H9 (cell line): ENCODE data around the gene ABHD15. TPM values are rescaled to one million over a fixed set of nuclear protein-coding genes. Genes with fewer than 3 reads are reported as not detected.

Experiments used
- DNase-seq: peaks from one replicate; pipeline ENCODE4 v3.0.0-alpha.2; 2017
- H2AFZ ChIP-seq: one replicate; pipeline ENCODE4 v1.6.1; 2013; ENCODE audit warnings: mild to moderate bottlenecking, low read length, control low read depth, moderate library complexity
- H2AK5ac ChIP-seq: 2 replicates; pipeline ENCODE4 v1.6.1; 2013; ENCODE audit warnings: low read length, control low read depth, mixed read lengths; ENCODE audit not compliant: insufficient read length
- H2BK120ac ChIP-seq: one replicate; pipeline ENCODE4 v1.6.1; 2013; ENCODE audit warnings: low read depth, mild to moderate bottlenecking, low read length, control low read depth, inconsistent platforms; ENCODE audit not compliant: poor library complexity, severe bottlenecking
- H2BK12ac ChIP-seq: 2 replicates; pipeline ENCODE4 v1.6.1; 2013; ENCODE audit warnings: low read length, control low read depth, mixed read lengths, low read depth; ENCODE audit not compliant: insufficient read length
- H2BK15ac ChIP-seq: 2 replicates; pipeline ENCODE4 v1.6.1; 2013; ENCODE audit warnings: low read depth, low read length, control low read depth
- H2BK20ac ChIP-seq: one replicate; pipeline ENCODE4 v1.6.1; 2013; ENCODE audit warnings: low read depth, mild to moderate bottlenecking, low read length, control low read depth, inconsistent platforms; ENCODE audit not compliant: poor library complexity, severe bottlenecking
- H2BK5ac ChIP-seq: 2 replicates; pipeline ENCODE4 v1.6.1; 2013; ENCODE audit warnings: low read length, control low read depth, mixed read lengths; ENCODE audit not compliant: insufficient read length
- H3K14ac ChIP-seq: 2 replicates; pipeline ENCODE4 v1.6.1; 2013; ENCODE audit warnings: low read length, control low read depth; ENCODE audit not compliant: insufficient read depth
- H3K18ac ChIP-seq: 2 replicates; pipeline ENCODE4 v1.6.1; 2013; ENCODE audit warnings: low read depth, mild to moderate bottlenecking, mixed read lengths, low read length, control low read depth; ENCODE audit not compliant: insufficient read length
- H3K23ac ChIP-seq: 2 replicates; pipeline ENCODE4 v1.6.1; 2013; ENCODE audit warnings: low read length, control low read depth, mixed read lengths, low read depth; ENCODE audit not compliant: insufficient read length
- H3K23me2 ChIP-seq: 2 replicates; pipeline ENCODE4 v1.6.1; 2013; ENCODE audit warnings: low read depth, mild to moderate bottlenecking, mixed read lengths, low read length, control low read depth; ENCODE audit not compliant: insufficient read length, poor library complexity, severe bottlenecking
- H3K27ac ChIP-seq: 2 replicates; pipeline ENCODE4 v1.5.1; 2013; ENCODE audit warnings: low read length, control low read depth, mixed read lengths, low read depth; ENCODE audit not compliant: insufficient read length
- H3K27me3 ChIP-seq: 2 replicates; pipeline ENCODE4 v1.6.1; 2013; ENCODE audit warnings: low read length, control low read depth, inconsistent platforms; ENCODE audit not compliant: insufficient read depth
- H3K4ac ChIP-seq: 2 replicates; pipeline ENCODE4 v1.6.1; 2013; ENCODE audit warnings: low read depth, mild to moderate bottlenecking, control low read depth, inconsistent platforms, low read length, moderate library complexity
- H3K4me1 ChIP-seq: 2 replicates; pipeline ENCODE4 v1.6.1; 2013; ENCODE audit warnings: low read length, control low read depth, inconsistent platforms; ENCODE audit not compliant: insufficient read depth
- H3K4me2 ChIP-seq: 2 replicates; pipeline ENCODE4 v1.6.1; 2013; ENCODE audit warnings: low read length, control low read depth, mixed read lengths; ENCODE audit not compliant: insufficient read length, insufficient read depth
- H3K56ac ChIP-seq: 2 replicates; pipeline ENCODE4 v1.6.1; 2013; ENCODE audit warnings: low read depth, mild to moderate bottlenecking, mixed read lengths, low read length, control low read depth; ENCODE audit not compliant: insufficient read length
- H3K79me1 ChIP-seq: 2 replicates; pipeline ENCODE4 v1.6.1; 2013; ENCODE audit warnings: low read depth, mild to moderate bottlenecking, moderate library complexity, low read length, control low read depth, inconsistent platforms; ENCODE audit not compliant: insufficient read depth, poor library complexity, severe bottlenecking
- H3K79me2 ChIP-seq: 2 replicates; pipeline ENCODE4 v1.6.1; 2013; ENCODE audit warnings: low read length, control low read depth, inconsistent platforms; ENCODE audit not compliant: insufficient read depth
- H3K9ac ChIP-seq: 2 replicates; pipeline ENCODE4 v1.6.1; 2013; ENCODE audit warnings: low read length, control low read depth, mixed read lengths; ENCODE audit not compliant: insufficient read length; ENCODE audit errors: extremely low read depth
- H3K9me3 ChIP-seq: one replicate; pipeline ENCODE4 v1.6.1; 2013; ENCODE audit warnings: low read depth, low read length, inconsistent platforms; ENCODE audit not compliant: control insufficient read depth
- H3T11ph ChIP-seq: one replicate; pipeline ENCODE4 v1.6.1; 2013; ENCODE audit warnings: mild to moderate bottlenecking, low read length, control low read depth, inconsistent platforms
- H4K20me1 ChIP-seq: one replicate; pipeline ENCODE4 v1.6.1; 2013; ENCODE audit not compliant: control insufficient read depth, insufficient read length, insufficient read depth
- H4K5ac ChIP-seq: 2 replicates; pipeline ENCODE4 v1.6.1; 2013; ENCODE audit warnings: low read depth, mild to moderate bottlenecking, mixed read lengths, low read length, control low read depth; ENCODE audit not compliant: insufficient read length
- H4K8ac ChIP-seq: replicated peaks from 2 replicates; pipeline ENCODE4 v1.6.1; 2013; ENCODE audit warnings: low read length, control low read depth, mixed read lengths, low read depth; ENCODE audit not compliant: insufficient read length
- H4K91ac ChIP-seq: 2 replicates; pipeline ENCODE4 v1.6.1; 2013; ENCODE audit warnings: low read depth, mild to moderate bottlenecking, moderate library complexity, mixed read lengths, low read length, control low read depth; ENCODE audit not compliant: insufficient read length
- H3K27ac Mint-ChIP-seq, 3 experiments: 2 replicates in 2 of 3; 3 replicates in 1 of 3; pipeline ENCODE4 v1.8.0; 2020 to 2021; ENCODE audit warnings: mixed read lengths in 3 of 3, mild to moderate bottlenecking in 1 of 3, moderate library complexity in 1 of 3
- H3K27me3 Mint-ChIP-seq: 2 replicates; pipeline ENCODE4 v1.8.0; 2021; ENCODE audit warnings: low read depth, mild to moderate bottlenecking, moderate library complexity, mixed read lengths
- H3K36me3 Mint-ChIP-seq, 3 experiments: 2 replicates in 2 of 3; 3 replicates in 1 of 3; pipeline ENCODE4 v1.8.0; 2020 to 2021; ENCODE audit warnings: low read depth in 3 of 3, mixed read lengths in 3 of 3; ENCODE audit not compliant: insufficient read depth in 1 of 3
- H3K4me1 Mint-ChIP-seq, 2 experiments: 2 replicates each; pipeline ENCODE4 v1.8.0; 2020; ENCODE audit warnings: mixed read lengths in 2 of 2
- H3K4me3 Mint-ChIP-seq, 2 experiments: 2 replicates in 1 of 2; 3 replicates in 1 of 2; pipeline ENCODE4 v1.8.0; 2020 to 2021; ENCODE audit warnings: mild to moderate bottlenecking in 2 of 2, mixed read lengths in 2 of 2, moderate library complexity in 1 of 2
- H3K9me3 Mint-ChIP-seq, 2 experiments: 2 replicates in 1 of 2; 3 replicates in 1 of 2; pipeline ENCODE4 v1.8.0; 2020; ENCODE audit warnings: mild to moderate bottlenecking in 2 of 2, mixed read lengths in 2 of 2, moderate library complexity in 1 of 2
- CTCF ChIP-seq: fragments of 200-600 bp; sonication (generic); conservative IDR thresholded peaks from 3 replicates; pipeline ENCODE4 v1.8.0; 2021; ENCODE audit warnings: antibody characterized with exemption, mild to moderate bottlenecking
- WGBS: extraction: QIAGEN DNeasy Blood & Tissue Kit; methylation state at CpG from one replicate; pipeline ENCODE4 v1.1.7; 2013; ENCODE audit warnings: missing lambda C conversion rate, low lambda C conversion rate, mixed read lengths; ENCODE audit not compliant: insufficient read length; ENCODE audit errors: extremely low coverage; 5-methylcytosine and 5-hydroxymethylcytosine counted together
- total RNA-seq: library from RNA; stranded (reverse); gene quantifications from 2 replicates; pipeline ENCODE4 v1.2.1, GENCODE V29; 2021

ABHD15 gene
- total RNA-seq, 1 experiment from 2014 or later = 2.5 TPM

- Histone ChIP-seq H4K91ac (no peak within 1 kb of the TSS), H3K4me2 (peak within 1 kb of the TSS; percentile 64), H2BK20ac (no peak within 1 kb of the TSS), H2BK12ac (no peak within 1 kb of the TSS), H4K8ac (no peak within 1 kb of the TSS), H4K20me1 (no peaks in the 10 kb centered on the region), H2BK15ac (no peak within 1 kb of the TSS), H3K23me2 (peaks cover 23% of the 10 kb centered on the region), H3K4ac (no peak within 1 kb of the TSS), H2BK120ac (no peak within 1 kb of the TSS), H3K18ac (no peak within 1 kb of the TSS), H2AK5ac (no peak within 1 kb of the TSS), H2BK5ac (no peak within 1 kb of the TSS), H3K9ac (peak within 1 kb of the TSS; percentile 54), H2AFZ (no peak within 1 kb of the TSS), H3K9me3 (no peaks in the 10 kb centered on the region), H3K4me1 (no peaks in the 10 kb centered on the region), H3T11ph (no peak within 1 kb of the TSS), H3K23ac (no peak within 1 kb of the TSS), H3K56ac (no peak within 1 kb of the TSS), H3K79me1 (no peaks in the 10 kb centered on the region), H3K14ac (peak within 1 kb of the TSS; percentile 84; the same call in 1 of the 2 replicates), H3K27me3 (peaks cover 8% of the 10 kb centered on the region; the same call in 1 of the 2 replicates), H3K79me2 (no peaks in the 10 kb centered on the region), H4K5ac (no peak within 1 kb of the TSS), H3K27ac (no peak within 1 kb of the TSS)
- DNase-seq = peak; percentile 92
- Mint-ChIP-seq H3K27ac (peak within 1 kb of the TSS; percentile 47 to 88 (median 87); a peak in 3 of 7 replicates), H3K4me1 (peaks cover 13 to 23% of the 10 kb centered on the region in 2 experiments), H3K36me3 (peaks cover 3 to 11% (median 9%) of the 10 kb centered on the region in 3 experiments; a peak in 5 of 7 replicates), H3K9me3 (no peaks in the 10 kb centered on the region; a peak in 1 of 5 replicates), H3K4me3 (peak within 1 kb of the TSS; percentile 81 to 90), H3K27me3 (peaks cover 47% of the 10 kb centered on the region)
- no CpG with 5 or more reads among the region's 85 CpGs for WGBS
- no peak for TF ChIP-seq CTCF
These were observed 1.8 kb upstream of the ABHD15 start, which contains the start of gene TP53I13 for GRCh38 chr17:29568331-29569244. Gene TP53I13, plus strand, starts transcription at chr17:29568701. Its CDS starts 58 bp downstream, at chr17:29568759.
